Right ventricle myocardium superior (tissue), 1 donor: Measurements from ENCODE around the gene AHNAK. TPM values are rescaled to one million over a fixed set of nuclear protein-coding genes. Genes with fewer than 3 reads are reported as not detected.

ENCODE experiments used
- ATAC-seq: fragments of 200-7000 bp; cut with Tn5 transposase; one replicate; pipeline ENCODE4 v1.9.1; 2020; ENCODE audit warnings: mild to moderate bottlenecking; ENCODE audit not compliant: poor library complexity
- DNase-seq: peaks from one replicate; pipeline ENCODE4 v3.0.0-alpha.2; 2020
- intact Hi-C: fragments of 100-400 bp; cut with DNase I; formaldehyde crosslinking; loops from one replicate; pipeline ENCODE4 v1.11.2; 2022
- total RNA-seq: library from RNA; stranded (reverse); fragmentation: NEBNext Ultra II Directional; extraction: Animal tissue kit (Norgen Biotek cat#: 25700); gene quantifications from one replicate; pipeline ENCODE4 v1.2.1, GENCODE V29; 2021
- donor health status: DM: no; HTN: yes; CAD: no; lungs with severe emphysema.

Gene AHNAK
- total RNA-seq, 1 donor from 2014 or later: 318 TPM

- DNase-seq (peak; percentile 91), ATAC-seq (peak; percentile 34)
- intact Hi-C loops: loop anchor here (5.0 kb wide), 2 partner anchors 36 to 116 kb away; no protein-coding TSS in a partner anchor
Observed at GRCh38 chr11:62542750-62543567, 3.6 kb downstream of the AHNAK start.

DNA sequence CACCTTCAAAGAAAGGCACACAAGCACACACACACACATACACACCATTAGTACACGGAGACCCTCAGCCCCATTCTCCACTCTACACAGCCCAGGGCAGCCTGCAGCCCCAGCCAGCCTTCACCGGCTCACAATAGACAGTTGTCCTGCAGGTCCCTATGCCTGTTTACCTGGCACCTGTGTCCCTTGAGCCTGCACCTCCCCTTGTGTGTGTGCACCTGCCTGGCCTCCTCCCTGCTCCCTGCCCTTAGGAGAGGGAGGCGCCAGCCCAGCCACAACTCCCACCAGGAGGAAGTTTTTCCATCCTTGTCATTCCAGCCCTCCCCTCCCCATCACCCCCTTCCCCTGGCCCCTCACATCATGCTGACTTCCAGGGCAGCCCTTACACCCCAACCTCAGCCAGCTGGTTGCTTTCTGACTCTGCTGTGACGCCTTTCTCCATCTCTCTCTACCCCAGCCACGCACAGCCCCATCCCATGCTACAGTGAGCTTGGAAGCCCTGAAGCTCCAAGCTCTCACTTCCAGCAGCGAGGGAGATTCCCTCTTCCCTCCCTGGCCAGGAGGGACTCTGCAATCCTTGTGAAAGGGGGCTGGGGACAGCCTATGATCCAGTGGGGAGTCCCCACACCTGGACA is 4.4 kb downstream of the AHNAK start:
- DNase-seq (no peak), ATAC-seq (no peak)
- intact Hi-C loops: loop anchor here (5.0 kb wide), 2 partner anchors 35 to 115 kb away; no protein-coding TSS in a partner anchor

- DNase-seq: peak; percentile 69
- intact Hi-C loops: loop anchor here (5.0 kb wide), 2 partner anchors 34 to 114 kb away; no protein-coding TSS in a partner anchor
- peak; percentile 0 for ATAC-seq
Observed at GRCh38 chr11:62540804-62541701, 5.6 kb downstream of the AHNAK start.

DNA sequence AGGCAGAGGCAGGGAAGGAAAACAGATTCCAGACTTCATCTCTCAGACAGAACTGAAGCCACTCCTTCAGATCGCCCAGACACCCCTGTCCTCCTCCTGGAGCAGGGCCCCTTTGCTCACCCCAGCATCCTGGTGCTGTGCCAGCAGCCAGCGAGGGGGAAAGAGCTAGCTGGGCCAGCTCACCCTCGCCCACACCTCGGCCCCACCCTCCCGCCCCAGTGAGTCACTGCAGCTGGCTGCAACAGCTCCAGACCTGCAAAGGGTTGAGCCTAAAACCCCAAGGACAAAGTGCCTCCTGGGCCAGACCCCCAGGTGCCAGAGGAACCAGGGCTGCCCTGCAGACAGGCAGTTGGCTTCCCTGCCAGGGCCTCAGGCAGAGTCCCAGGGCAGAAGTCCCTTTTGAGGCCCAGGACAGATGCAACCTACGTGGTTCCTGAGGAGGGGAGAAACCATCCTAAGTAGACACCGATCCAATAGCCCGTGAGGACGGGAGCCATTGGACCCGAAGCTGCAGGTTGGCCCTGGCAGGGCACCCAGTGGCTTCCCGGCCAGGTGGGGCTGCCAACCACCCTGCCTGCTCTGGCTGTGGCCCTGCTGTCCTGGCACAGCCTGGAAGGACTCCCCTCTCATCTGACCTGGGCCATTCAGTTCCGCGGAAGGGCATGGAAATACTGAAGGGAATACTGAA is 7.2 kb downstream of the AHNAK start:
- intact Hi-C loops: no loop called here
- DNase-seq (peak; percentile 76), ATAC-seq (peak; percentile 36)

DNA sequence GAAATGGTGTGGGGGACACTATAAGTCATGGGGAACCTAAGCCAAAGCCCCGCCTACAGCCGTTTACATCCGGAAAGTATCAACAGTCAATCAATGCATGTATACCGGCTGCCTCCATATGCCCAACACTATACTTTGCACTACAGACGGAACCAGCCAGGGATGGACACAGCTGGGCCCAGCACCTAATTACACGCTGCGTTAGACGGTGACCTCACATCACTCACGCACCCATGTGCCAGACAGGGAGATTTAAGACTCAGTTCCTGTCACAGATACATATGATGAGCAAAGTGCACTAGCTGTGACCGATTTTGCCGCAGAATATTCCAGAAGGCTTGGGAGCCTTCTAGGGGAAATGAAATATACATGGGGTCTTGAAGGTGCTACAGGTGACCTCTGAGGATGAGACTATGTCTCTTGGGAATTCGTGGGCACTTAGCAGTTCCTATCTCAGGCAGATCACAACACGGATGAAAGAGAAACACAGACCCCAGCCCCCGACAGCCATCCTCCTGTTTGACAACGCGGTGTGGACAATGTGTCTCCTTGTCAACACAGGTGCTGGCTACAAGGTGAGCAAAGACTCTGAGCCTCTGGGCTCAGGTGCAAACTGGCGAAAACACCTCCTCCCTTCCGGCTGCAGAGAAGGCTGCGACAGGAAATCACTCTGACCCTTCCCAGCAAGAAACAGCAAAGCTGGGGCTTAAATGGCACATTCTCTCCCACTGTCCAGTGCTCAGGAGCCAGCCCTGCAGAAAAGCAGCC is 8.0 kb downstream of the AHNAK start:
- ATAC-seq (no peak), DNase-seq (no peak)
- intact Hi-C loops: no loop called here

DNA sequence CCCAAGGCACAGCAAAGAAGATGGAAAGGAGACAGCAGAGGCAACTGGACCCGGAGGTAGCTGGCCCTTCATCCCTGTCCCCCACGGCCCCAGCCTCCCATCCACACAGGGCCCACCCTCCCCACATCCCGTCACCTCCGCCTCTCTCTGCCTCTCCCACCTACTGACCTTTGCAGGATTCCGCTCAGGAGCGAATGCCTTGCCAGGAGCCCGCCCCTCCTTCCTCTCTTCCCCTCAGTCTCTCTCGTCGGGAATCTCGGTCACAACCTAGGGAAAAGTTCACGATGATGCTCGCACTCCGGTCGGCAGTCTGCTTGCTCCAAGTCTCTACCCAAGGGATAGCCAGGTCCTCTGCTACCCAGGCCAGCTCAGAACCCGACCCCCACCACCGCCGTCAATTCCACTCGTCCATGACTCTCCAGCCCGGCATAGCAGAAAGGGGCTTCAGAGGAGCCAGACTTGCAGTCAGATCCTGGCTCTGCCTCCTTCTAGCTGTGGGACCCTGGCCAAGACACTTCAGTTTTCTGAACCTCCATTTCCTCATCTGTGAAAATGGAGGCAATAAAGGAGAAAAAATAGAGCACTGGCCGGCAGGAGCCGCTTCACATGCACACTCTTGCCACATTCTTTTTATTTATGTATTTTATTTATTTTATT is 10.2 kb downstream of the AHNAK start:
- DNase-seq (peak; percentile 51), ATAC-seq (no peak)
- intact Hi-C loops: no loop called here

- peak; percentile 26 for DNase-seq
- intact Hi-C loops: no loop called here
- ATAC-seq: no peak
Observed at GRCh38 chr11:62535802-62536201, 10.8 kb downstream of the AHNAK start.

DNA sequence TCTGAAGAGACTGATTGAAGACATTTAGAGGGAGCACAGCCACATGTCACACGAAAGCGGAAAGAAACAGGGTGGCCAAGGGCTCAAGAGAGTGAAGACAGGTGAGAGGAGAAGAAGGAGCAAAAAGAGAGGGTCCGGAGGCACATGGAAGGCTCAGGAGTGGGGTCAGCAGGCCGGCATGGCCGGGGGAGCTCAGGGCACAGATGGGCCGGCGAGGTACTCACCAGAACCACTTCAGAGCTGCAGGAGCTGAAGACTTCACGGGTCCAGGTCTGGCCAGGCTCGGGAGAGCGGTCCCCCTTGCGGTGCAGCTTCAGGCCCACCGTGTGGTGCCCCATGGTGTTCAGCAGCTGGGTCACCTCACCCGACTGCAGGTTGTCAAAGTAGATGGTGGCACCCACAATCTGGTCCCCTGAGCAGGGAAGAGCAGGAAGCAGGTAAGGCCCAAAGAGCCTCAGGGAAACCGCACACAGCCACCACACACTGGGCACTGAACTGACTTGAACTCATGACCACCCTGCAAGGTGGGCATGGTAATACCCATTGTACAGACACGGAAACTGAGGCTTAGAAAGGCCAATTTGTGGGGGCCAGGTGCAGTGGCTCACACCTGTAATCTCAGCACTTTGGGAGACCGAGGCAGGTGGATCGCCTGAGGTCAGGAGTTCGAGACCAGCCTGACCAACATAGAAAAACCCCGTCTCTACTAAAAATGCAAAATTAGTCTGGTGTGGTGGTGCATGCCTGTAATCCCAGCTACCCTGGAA is 11.6 kb downstream of the AHNAK start:
- ATAC-seq (no peak), DNase-seq (peak; percentile 24)
- intact Hi-C loops: no loop called here

- DNase-seq: peak; percentile 6
- no peak for ATAC-seq
- intact Hi-C loops: no loop called here
Observed at GRCh38 chr11:62532096-62532495, 14.5 kb downstream of the AHNAK start.

- intact Hi-C loops: no loop called here
- ATAC-seq (no peak), DNase-seq (peak; percentile 2)
Observed at GRCh38 chr11:62516736-62517371, 29.8 kb downstream of the AHNAK start.

- DNase-seq: peak; percentile 20
- no peak for ATAC-seq
- intact Hi-C loops: no loop called here
Observed at GRCh38 chr11:62514151-62514550, 32.5 kb downstream of the AHNAK start.

- ATAC-seq (no peak), DNase-seq (peak; percentile 35)
- intact Hi-C loops: no loop called here
Observed at GRCh38 chr11:62513626-62514025, 33.0 kb downstream of the AHNAK start.

GRCh38 chr11:62512961-62513360 is 33.6 kb downstream of the AHNAK start:
- intact Hi-C loops: no loop called here
- DNase-seq (peak; percentile 33), ATAC-seq (no peak)

DNA sequence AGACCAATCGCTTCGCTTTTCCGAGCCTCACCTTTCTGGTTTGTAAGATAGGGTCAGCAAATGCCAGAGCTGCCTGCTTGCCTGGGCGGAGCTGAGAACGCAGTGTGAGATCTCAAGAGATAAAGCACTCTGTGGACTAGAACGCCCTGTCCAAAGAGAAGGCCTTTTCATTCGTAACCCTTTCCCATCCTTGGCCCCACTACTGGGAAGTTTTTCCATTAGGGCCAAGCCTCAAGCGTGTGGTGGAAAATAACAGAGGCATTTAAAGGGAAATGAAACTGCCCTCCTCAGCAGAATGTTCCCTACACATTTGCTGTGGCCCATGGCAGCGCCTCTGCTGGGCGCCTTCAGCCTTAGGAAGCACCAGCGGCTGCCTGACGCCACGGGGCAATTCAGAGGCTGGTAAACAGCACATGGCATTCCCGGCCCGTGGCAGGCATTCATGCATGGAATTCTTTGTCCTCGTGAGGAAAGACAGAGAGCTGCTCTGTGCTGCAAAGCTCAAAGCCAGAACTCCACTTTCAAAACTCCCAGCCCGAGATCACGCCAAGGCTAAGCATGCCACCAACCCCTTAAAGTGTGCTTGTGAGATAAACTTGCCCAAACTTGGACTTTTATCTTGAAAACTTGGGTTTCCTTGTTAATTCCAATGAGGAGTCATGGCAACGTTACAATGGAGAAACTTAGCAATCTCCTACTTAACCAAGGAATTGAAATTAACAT is 38.1 kb downstream of the AHNAK start:
- DNase-seq (peak; percentile 89), ATAC-seq (peak; percentile 85)
- intact Hi-C loops: loop anchor here (5.0 kb wide), 1 partner anchor 34 kb away; no protein-coding TSS in a partner anchor

GRCh38 chr11:62507125-62507422 is 39.5 kb downstream of the AHNAK start:
- DNase-seq (no peak), ATAC-seq (no peak)
- intact Hi-C loops: loop anchor here (5.0 kb wide), 1 partner anchor 35 kb away; no protein-coding TSS in a partner anchor
